ENCODE results near the gene FAM50B. TPM values are rescaled to one million over a fixed set of nuclear protein-coding genes. Genes with fewer than 3 reads are reported as not detected.
A peak's percentile ranks its signal among the peaks of the same experiment; 100 is the strongest.

FAM50B gene
- total RNA-seq, 1 donor from 2014 or later = 8.1 TPM

DNA sequence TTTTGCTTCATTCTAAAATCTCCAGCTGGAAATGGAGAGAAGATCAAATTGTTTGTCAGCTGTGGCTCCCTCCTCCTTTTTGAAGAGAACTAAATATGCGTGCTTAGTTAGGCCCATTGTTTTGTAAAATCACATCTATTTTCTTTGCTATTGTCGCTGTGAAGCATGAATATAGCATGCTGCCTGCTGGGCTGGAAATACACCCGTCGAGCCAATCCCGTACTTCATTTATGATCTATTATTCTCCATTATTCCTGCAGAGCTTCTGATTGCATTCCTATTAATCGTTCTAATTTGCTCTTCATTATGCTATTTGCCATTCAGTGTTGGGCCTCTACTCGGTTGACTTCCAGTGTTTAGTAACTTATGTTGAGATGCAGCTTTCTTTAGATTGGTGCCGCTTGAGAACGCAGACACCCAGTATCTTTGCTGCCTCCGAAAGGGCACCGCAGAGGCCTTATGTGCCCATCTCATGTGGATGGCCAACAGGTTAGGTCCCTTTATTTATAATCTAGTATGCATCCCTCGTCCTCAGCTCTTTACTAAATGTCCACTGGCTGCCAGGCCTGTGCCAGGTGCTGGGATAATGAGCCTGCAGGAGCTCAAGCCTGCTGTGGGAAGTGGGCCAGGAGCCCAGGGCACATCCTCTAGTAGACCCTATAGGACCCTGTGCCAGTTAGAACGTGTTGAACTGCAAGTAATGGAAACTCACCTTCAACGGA, 45.6 kb downstream of the FAM50B start:
- no peak overlapping the region for H3K4me3 ChIP-seq
- intact Hi-C loops (cut with DNase I) = loop anchor here (5.0 kb wide), 1 partner anchor 38 kb away; no protein-coding TSS in a partner anchor
- TF ChIP-seq, protein P1, sequence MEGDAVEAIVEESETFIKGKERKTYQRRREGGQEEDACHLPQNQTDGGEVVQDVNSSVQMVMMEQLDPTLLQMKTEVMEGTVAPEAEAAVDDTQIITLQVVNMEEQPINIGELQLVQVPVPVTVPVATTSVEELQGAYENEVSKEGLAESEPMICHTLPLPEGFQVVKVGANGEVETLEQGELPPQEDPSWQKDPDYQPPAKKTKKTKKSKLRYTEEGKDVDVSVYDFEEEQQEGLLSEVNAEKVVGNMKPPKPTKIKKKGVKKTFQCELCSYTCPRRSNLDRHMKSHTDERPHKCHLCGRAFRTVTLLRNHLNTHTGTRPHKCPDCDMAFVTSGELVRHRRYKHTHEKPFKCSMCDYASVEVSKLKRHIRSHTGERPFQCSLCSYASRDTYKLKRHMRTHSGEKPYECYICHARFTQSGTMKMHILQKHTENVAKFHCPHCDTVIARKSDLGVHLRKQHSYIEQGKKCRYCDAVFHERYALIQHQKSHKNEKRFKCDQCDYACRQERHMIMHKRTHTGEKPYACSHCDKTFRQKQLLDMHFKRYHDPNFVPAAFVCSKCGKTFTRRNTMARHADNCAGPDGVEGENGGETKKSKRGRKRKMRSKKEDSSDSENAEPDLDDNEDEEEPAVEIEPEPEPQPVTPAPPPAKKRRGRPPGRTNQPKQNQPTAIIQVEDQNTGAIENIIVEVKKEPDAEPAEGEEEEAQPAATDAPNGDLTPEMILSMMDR (IDR thresholded peaks at IDR 0.05) = no peak

GRCh38 chr6:3895312-3895653, 46.1 kb downstream of the FAM50B start:
- no peak overlapping the region for H3K27ac ChIP-seq
- TF ChIP-seq, protein P1 (IDR thresholded peaks at IDR 0.05) = no peak
- H3K4me3 ChIP-seq = no peak overlapping the region
- intact Hi-C loops (cut with DNase I) = no loop called here
- H3K4me1 ChIP-seq = peaks cover 0 to 14% of the 10 kb centered on the region in 2 donors
- no peaks in the 10 kb centered on the region for H3K9me3 ChIP-seq
- no peak for DNase-seq (ENCODE audit: low spot score in 2 of 2)
- no peaks in the 10 kb centered on the region for H3K36me3 ChIP-seq
- H3K27me3 ChIP-seq = no peaks in the 10 kb centered on the region

More for the DNA sequence above, 45.6 kb downstream of the FAM50B start:
- H3K9me3 ChIP-seq = no peaks in the 10 kb centered on the region
- H3K36me3 ChIP-seq = no peaks in the 10 kb centered on the region
- H3K27ac ChIP-seq = no peak overlapping the region
- H3K27me3 ChIP-seq = no peaks in the 10 kb centered on the region
- no peak for DNase-seq (ENCODE audit: low spot score in 2 of 2)
- peaks cover 0 to 14% of the 10 kb centered on the region in 2 donors for H3K4me1 ChIP-seq

- DNase-seq (ENCODE audit: low spot score in 2 of 2) = peak in 1 of 2 donors; percentile 11
- intact Hi-C loops (cut with DNase I) = no loop called here
- Histone ChIP-seq H3K27ac (no peak overlapping the region), H3K9me3 (no peaks in the 10 kb centered on the region), H3K4me1 (peaks cover 0 to 14% of the 10 kb centered on the region in 2 donors), H3K36me3 (no peaks in the 10 kb centered on the region), H3K4me3 (no peak overlapping the region), H3K27me3 (no peaks in the 10 kb centered on the region)
- TF ChIP-seq, protein P1 (IDR thresholded peaks at IDR 0.05) = no peak
Measured at GRCh38 chr6:3895805-3896204, 46.6 kb downstream of the FAM50B start.

- intact Hi-C loops (cut with DNase I) = no loop called here
- TF ChIP-seq, protein P1 (IDR thresholded peaks at IDR 0.05) = no peak
- no peaks in the 10 kb centered on the region for H3K36me3 ChIP-seq
- H3K4me3 ChIP-seq = no peak overlapping the region
- no peaks in the 10 kb centered on the region for H3K9me3 ChIP-seq
- peaks cover 11 to 13% of the 10 kb centered on the region in 2 donors for H3K4me1 ChIP-seq
- DNase-seq (ENCODE audit: low spot score in 2 of 2) = no peak
- no peak overlapping the region for H3K27ac ChIP-seq
- H3K27me3 ChIP-seq = no peaks in the 10 kb centered on the region
Measured at GRCh38 chr6:3898265-3898994, 49.3 kb downstream of the FAM50B start.

- no peak for DNase-seq (ENCODE audit: low spot score in 2 of 2)
- TF ChIP-seq, protein P1 (IDR thresholded peaks at IDR 0.05) = no peak
- intact Hi-C loops (cut with DNase I) = no loop called here
Measured at GRCh38 chr6:3899061-3899460, 49.9 kb downstream of the FAM50B start.

More at GRCh38 chr6:3899061-3899460, 49.9 kb downstream of the FAM50B start:
- Histone ChIP-seq H3K27me3 (no peaks in the 10 kb centered on the region), H3K4me3 (no peak overlapping the region), H3K9me3 (no peaks in the 10 kb centered on the region), H3K36me3 (no peaks in the 10 kb centered on the region), H3K27ac (no peak overlapping the region), H3K4me1 (peaks cover 14 to 18% of the 10 kb centered on the region in 2 donors)
